Cardiac fibroblast (primary cell): Measurements from ENCODE around the gene LUZP2.

Source experiments
- DNase-seq, 2 donors: peaks; one replicate each; pipeline versions ENCODE4 v3.0.0 to v3.0.0-alpha.2; 2010; ENCODE audit warnings: low read depth in 2 of 2
- H3K4me3 ChIP-seq, 2 donors: replicated peaks in 1 of 2; 1 replicate in 1 of 2; 2 replicates in 1 of 2; pipeline ENCODE4 v1.5.1; 2011; ENCODE audit warnings: low read depth in 2 of 2, low read length in 2 of 2, mild to moderate bottlenecking in 2 of 2, moderate library complexity in 1 of 2
- TF ChIP-seq, protein P1 (sequence below): IDR thresholded peaks from one replicate; pipeline ENCODE4 v1.5.1; 2011; ENCODE audit warnings: low read depth, mild to moderate bottlenecking, low read length, inconsistent platforms

LUZP2 gene

DNA sequence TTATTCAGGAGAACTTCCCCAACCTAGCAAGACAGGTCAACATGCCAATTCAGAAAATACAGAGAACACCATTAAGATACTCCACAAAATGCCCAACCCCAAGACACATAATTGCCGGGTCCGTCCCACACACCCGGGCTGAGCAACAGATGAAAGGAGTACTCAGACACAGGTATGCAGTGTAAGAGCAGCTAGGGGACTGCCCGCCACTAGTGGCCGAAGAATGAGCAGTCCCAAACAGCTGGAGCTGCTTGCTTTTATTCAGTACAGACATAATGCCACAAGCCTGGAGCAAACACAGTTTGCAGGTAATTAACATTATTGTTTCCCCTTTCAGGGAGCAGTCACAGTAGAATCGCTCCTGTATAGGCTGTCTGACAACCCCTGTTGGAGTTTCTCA, 364.6 kb downstream of the LUZP2 start:
- TF ChIP-seq, protein P1, sequence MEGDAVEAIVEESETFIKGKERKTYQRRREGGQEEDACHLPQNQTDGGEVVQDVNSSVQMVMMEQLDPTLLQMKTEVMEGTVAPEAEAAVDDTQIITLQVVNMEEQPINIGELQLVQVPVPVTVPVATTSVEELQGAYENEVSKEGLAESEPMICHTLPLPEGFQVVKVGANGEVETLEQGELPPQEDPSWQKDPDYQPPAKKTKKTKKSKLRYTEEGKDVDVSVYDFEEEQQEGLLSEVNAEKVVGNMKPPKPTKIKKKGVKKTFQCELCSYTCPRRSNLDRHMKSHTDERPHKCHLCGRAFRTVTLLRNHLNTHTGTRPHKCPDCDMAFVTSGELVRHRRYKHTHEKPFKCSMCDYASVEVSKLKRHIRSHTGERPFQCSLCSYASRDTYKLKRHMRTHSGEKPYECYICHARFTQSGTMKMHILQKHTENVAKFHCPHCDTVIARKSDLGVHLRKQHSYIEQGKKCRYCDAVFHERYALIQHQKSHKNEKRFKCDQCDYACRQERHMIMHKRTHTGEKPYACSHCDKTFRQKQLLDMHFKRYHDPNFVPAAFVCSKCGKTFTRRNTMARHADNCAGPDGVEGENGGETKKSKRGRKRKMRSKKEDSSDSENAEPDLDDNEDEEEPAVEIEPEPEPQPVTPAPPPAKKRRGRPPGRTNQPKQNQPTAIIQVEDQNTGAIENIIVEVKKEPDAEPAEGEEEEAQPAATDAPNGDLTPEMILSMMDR = no peak
- H3K4me3 ChIP-seq = no peak overlapping the region
- no peak for DNase-seq

DNA sequence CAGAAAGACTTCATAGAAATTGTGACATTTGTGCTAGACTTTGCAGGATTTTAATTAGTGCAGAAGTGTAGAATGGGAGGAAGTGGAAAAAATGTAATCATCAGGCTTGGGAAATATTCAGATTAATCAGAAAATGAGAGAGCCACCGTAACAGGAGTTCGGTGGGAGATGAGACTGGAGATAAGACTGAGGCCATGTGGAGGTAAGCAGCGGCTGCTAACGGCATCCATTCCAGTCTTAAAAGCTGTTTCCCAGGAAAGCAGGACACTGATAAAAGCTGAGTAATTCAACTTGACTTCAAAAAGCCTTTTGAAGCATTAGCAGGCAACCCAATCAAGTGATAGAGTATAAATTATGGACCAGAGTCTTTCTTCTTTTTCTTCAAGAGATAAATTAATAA, 369.9 kb downstream of the LUZP2 start:
- H3K4me3 ChIP-seq = no peak overlapping the region
- no peak for DNase-seq
- TF ChIP-seq, protein P1 = no peak

DNA sequence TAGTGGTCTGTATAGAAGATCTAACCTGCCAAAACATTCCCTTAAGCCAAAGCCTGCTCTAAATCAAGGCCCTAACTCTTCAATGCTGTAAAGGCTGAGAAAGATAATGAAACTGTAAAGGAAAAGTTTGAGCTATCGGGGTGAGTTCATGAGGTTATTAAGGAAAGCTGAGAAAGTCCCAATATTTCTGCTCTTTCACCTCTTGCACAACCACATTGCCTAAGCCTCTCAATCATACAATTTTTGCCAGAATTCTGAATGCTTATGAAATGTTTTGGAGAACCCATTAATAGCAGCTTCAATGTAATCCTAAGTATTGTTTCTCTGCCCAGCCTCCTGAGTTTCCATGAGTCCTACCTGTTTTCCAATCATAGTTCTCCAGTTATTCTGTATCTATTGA, 373.2 kb downstream of the LUZP2 start:
- TF ChIP-seq, protein P1 = no peak
- DNase-seq = no peak
- H3K4me3 ChIP-seq = no peak overlapping the region

DNA sequence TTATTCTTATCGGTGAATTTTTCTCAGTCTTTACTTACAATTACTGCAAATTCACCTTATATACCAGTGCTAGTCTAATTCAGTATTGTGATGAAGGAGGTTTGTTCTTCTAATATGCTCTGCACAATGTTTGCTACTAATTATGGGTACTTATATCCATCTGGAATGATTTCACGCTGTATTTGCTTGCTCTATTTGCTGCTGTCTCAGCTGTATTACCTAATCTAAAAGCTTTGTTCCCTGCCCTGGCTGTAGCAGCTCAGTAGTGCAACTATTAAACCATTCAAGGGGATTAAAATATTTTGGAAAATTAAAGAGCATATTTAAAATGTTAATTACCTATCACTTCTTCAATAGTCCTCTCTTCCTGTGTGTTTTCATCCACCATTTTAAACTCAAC, 375.3 kb downstream of the LUZP2 start:
- TF ChIP-seq, protein P1 = no peak
- DNase-seq = no peak
- no peak overlapping the region for H3K4me3 ChIP-seq

DNA sequence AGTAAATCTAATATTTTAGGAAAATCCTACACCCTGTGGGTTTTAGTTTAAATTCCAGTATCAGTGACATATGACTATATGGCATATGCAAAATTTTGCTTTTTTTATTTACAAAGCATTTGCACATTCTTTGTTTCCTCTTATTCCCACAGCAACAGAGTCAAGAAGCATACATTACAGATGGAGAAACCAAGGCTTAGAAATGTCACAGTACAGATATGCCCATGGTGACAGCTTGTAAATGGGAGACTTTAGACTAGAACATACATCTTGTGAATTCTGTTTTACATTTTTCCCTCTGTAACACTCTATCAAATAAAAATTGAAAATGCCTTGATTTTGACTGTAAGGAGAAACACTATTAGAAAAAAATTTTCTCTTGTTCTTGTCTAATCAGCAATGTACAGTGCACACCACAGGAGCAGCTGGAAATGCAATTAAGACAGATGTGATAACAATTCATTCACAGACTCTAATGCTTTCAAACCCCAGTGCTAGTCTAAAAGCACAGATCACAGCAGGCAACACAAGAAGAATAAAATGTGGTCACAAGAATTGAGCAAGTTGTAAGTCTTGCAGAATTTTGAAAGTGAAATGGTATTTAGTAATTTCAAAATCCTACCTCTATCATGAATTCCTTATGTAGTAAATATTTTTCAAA, 375.9 kb downstream of the LUZP2 start:
- H3K4me3 ChIP-seq = no peak overlapping the region
- TF ChIP-seq, protein P1 = no peak
- DNase-seq = no peak

DNA sequence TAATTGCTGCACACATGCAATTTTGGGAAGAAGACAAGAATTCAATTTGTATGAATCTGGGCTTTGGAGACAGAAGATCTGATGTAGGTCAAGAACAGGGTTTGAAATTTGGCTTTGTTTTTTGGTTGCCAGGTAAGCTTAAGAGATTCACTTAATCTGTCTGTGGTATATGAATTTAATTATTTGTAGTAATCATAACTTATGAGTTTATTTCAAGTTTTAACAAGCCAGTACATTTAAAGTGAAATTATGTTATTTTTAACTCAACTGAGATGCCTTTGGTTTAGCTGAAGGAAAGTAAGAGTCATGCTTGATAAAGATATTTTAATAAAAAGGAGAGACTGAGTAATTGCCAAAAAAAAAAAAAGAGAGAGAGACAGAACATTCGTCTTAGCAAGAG, 384.1 kb downstream of the LUZP2 start:
- no peak overlapping the region for H3K4me3 ChIP-seq
- TF ChIP-seq, protein P1 = no peak
- DNase-seq = no peak
